OCI-LY3 (cell line): ENCODE data around the gene RHCG.

ENCODE experiments used
- CTCF ChIP-seq: fragments of 200-600, 300-600 bp; sonication (generic); IDR thresholded peaks from 2 replicates; pipeline ENCODE4 v1.5.1; 2014; ENCODE audit warnings: antibody characterized with exemption, low read length, low read depth
- EZH2phosphoT487 ChIP-seq: fragments of 200-600 bp; shearing (Covaris generic); IDR thresholded peaks from 2 replicates; pipeline ENCODE4 v1.6.1; 2018; ENCODE audit warnings: antibody characterized with exemption, mixed run types, low read depth

GRCh38 chr15:89460048-89460447 lies 36.3 kb downstream of the RHCG start:
- TF ChIP-seq CTCF (no peak), EZH2phosphoT487 (no peak)
